ENCODE data around the gene PLAGL1.
A peak's percentile ranks its signal among the peaks of the same experiment; 100 is the strongest.

Gene PLAGL1

DNA sequence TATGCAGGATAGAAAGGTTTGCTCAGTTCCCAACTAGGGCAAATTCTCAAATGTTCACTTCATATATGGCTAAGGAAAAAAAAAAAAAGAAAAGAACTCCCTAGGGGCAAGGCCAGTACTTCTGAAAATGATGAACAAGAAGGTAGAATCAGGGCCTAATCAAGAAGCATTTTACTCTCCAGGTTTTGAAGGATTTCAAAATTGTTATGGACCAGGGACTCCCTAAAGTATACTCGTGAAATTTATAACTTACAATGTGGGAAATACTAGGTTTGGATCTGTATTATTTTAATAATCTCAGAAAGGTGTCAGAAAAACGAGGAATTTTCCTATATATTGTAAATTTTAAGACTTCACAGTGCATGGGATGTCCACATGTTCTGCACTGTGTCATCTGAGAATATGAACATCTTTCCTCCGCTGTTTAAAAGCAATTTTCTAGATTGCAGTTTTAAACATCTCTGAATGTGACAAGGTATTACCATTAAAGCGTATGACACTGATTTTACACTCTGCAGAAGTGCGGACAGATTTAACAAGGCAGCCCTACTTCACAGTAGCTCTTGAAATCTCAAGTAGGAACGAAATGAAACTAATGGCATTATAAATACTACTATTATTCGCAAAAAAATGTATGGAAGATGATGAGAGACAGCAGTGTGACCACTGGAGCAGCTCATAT lies 14.0 kb downstream of the PLAGL1 start:
- Histone ChIP-seq H3K36me3 (ENCODE audit: insufficient read depth, low read length) (no peaks in the 10 kb centered on the region), H3K27me3 (ENCODE audit: insufficient read depth, low read length) (no peaks in the 10 kb centered on the region), H3K4me1 (ENCODE audit: insufficient read depth, low read length) (no peaks in the 10 kb centered on the region), H3K4me3 (ENCODE audit: low read length) (no peak overlapping the region), H3K9me3 (ENCODE audit: low read length) (peaks cover 4% of the 10 kb centered on the region), H2AFZ (ENCODE audit: low read depth, low read length) (no peak overlapping the region)

DNA sequence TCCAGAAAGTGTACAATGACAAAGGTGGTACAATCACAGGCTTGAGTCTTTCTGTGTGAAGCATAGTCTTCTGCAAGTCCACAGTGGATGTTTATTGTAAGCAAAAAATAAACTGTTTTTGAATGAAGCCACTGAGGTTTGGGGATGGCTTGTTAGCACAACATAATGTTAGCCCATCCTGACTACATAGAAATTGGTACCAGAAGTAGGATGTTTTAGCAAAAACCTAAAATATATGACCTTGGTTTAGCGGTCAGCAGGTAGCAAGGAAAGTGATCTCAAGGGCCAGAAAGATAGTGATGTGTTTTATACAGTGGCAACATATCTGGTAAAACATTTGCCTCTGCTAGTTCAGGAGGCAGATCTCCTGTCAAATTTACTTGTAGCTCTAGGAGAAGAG lies 15.8 kb downstream of the PLAGL1 start:
- Histone ChIP-seq H3K9me3 (ENCODE audit: low read length) (peaks cover 4% of the 10 kb centered on the region), H3K4me1 (ENCODE audit: insufficient read depth, low read length) (no peaks in the 10 kb centered on the region), H2AFZ (ENCODE audit: low read depth, low read length) (no peak overlapping the region), H3K27me3 (ENCODE audit: insufficient read depth, low read length) (no peaks in the 10 kb centered on the region), H3K4me3 (ENCODE audit: low read length) (no peak overlapping the region), H3K36me3 (ENCODE audit: insufficient read depth, low read length) (no peaks in the 10 kb centered on the region)

DNA sequence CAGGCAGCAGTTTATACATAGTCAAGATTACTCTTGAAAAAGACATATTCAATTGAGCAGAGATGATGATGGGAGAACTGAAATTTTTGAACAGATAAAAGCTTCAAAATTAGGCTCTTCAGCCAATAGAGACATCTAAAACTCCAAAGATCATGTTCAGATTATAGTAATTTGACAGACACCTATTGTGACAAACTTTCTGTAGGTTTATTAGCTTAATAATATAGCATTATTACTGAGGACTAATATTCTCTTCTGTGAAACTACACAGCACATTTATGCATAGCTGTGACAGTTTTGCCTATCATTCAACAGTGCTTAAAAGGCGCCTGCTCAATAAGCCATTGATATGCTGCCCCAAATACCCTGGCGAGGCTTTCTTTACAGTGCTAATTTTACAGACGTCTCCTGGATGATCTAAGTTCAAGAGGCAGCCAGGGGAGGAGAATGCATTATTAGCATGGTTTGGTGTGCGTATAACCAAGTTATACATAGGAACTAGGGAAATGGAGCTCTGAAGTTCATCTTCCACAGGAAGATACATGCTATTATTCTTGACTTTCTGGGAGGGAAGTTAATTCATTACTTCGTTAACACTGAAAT lies 21.5 kb downstream of the PLAGL1 start:
- Histone ChIP-seq H3K36me3 (ENCODE audit: insufficient read depth, low read length) (no peaks in the 10 kb centered on the region), H3K4me1 (ENCODE audit: insufficient read depth, low read length) (no peaks in the 10 kb centered on the region), H3K9me3 (ENCODE audit: low read length) (peaks cover 3% of the 10 kb centered on the region), H2AFZ (ENCODE audit: low read depth, low read length) (no peak overlapping the region), H3K4me3 (ENCODE audit: low read length) (no peak overlapping the region), H3K27me3 (ENCODE audit: insufficient read depth, low read length) (no peaks in the 10 kb centered on the region)

DNA sequence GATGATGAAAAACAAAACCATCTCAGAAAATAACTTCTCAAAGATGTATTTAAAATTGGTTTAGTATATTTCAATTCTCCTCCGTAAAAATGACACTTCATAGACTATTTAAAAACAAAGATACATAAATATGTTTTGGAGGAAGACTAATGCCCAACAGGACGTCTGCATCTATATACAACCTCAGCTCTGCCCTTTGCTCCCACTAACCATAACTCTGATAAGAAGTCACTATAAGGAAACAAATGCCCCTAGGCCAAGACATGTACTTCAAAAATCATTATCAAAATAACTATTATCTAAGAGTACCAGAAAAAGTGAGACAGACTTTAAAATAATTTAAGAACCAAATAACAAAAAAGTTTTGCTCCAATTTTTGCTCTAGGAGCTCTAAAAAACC lies 23.4 kb downstream of the PLAGL1 start:
- no peaks in the 10 kb centered on the region for H3K9me3 ChIP-seq (ENCODE audit: low read length)
- H3K4me1 ChIP-seq (ENCODE audit: insufficient read depth, low read length) = no peaks in the 10 kb centered on the region
- no peaks in the 10 kb centered on the region for H3K36me3 ChIP-seq (ENCODE audit: insufficient read depth, low read length)
- no peak overlapping the region for H2AFZ ChIP-seq (ENCODE audit: low read depth, low read length)
- no peak overlapping the region for H3K4me3 ChIP-seq (ENCODE audit: low read length)
- H3K27me3 ChIP-seq (ENCODE audit: insufficient read depth, low read length) = no peaks in the 10 kb centered on the region

DNA sequence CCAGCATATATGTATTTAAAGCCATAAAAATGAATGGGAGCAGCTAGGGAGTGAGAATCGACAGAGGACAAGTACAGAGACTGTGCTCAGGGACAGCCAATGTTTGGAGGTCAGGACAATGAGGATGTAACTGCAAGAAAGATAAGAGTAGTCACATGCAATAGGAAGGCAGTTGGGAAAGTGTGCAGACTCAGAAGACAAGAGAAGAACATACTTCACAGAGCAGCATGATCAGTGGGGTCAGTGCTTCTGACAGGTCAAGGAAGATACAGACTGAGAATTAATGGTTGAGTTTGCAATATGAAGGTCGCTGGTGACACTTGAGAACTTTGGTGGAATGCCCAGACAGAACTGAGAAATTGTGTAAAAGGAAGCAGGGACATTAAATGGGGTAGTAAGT lies 25.1 kb downstream of the PLAGL1 start:
- no peaks in the 10 kb centered on the region for H3K36me3 ChIP-seq (ENCODE audit: insufficient read depth, low read length)
- H3K4me3 ChIP-seq (ENCODE audit: low read length) = no peak overlapping the region
- no peaks in the 10 kb centered on the region for H3K27me3 ChIP-seq (ENCODE audit: insufficient read depth, low read length)

DNA sequence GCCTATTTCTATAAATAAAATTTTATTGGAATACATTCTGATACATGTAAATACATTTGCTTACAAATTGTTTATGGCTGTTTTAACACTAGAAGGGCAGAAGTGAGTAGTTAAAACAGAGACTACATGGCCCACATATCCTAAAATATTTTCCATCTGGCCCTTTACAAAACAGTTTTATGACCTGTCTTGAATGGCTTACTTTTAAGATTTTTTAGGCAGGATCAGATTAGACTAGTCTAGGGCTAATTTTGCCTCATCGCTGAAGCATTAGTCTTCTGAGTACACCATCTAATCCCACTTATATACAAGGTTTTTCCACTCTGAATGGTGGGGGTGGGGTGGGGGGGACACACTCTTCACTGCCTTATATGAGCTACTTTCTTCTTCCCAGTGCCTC lies 27.1 kb downstream of the PLAGL1 start:
- Histone ChIP-seq H3K36me3 (ENCODE audit: insufficient read depth, low read length) (no peaks in the 10 kb centered on the region), H2AFZ (ENCODE audit: low read depth, low read length) (no peak overlapping the region), H3K9me3 (ENCODE audit: low read length) (no peaks in the 10 kb centered on the region), H3K4me3 (ENCODE audit: low read length) (no peak overlapping the region), H3K27me3 (ENCODE audit: insufficient read depth, low read length) (no peaks in the 10 kb centered on the region), H3K4me1 (ENCODE audit: insufficient read depth, low read length) (peaks cover 2% of the 10 kb centered on the region)

More for the DNA sequence above, 25.1 kb downstream of the PLAGL1 start:
- no peaks in the 10 kb centered on the region for H3K9me3 ChIP-seq (ENCODE audit: low read length)
- H2AFZ ChIP-seq (ENCODE audit: low read depth, low read length) = no peak overlapping the region
- no peaks in the 10 kb centered on the region for H3K4me1 ChIP-seq (ENCODE audit: insufficient read depth, low read length)

DNA sequence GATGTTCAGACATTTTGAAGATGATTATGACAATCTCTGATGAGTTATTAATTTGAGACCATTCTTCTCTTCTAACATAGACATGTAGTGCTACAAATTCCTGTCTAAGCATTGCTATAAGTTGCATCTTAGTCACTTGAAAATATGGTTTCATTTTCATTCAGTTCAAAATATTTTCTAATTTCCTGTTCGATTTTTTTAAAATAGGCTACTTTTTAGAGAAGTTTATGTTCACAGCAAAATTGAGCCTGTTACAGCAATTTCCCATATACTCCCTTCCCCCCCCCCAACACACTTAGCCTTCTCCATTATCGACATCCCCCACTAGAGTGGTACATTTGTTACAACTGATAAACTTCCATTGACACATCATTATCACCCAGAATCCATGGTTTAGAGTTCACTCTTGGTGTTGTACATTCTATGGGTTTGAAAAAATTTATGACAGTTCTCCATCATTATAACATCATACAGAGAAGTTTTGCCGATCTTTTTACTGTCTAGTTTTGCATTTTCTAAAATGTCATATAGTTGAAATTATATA lies 31.2 kb downstream of the PLAGL1 start:
- no peak overlapping the region for H3K4me3 ChIP-seq (ENCODE audit: low read length)
- H3K4me1 ChIP-seq (ENCODE audit: insufficient read depth, low read length) = peaks cover 33% of the 10 kb centered on the region
- H2AFZ ChIP-seq (ENCODE audit: low read depth, low read length) = no peak overlapping the region
- H3K36me3 ChIP-seq (ENCODE audit: insufficient read depth, low read length) = no peaks in the 10 kb centered on the region
- H3K9me3 ChIP-seq (ENCODE audit: low read length) = no peaks in the 10 kb centered on the region
- no peaks in the 10 kb centered on the region for H3K27me3 ChIP-seq (ENCODE audit: insufficient read depth, low read length)

DNA sequence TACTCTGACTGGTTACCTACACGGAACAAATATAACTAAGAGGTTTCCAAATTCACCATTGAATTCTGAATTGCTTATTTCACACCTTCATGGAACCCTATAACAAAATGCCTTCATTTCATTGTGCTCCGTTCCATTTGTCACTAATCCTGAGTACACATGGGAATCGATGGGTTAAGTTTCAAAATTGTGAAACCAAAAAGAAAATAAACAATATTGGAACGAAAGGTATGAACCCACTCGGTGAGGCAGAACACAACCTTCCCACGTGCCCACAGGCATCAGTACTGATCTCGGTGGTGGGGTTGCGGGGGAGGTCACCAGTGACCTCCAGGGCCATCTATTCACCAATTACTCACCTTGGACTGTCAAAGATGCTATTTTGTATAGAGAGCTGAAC lies 34.0 kb downstream of the PLAGL1 start:
- Histone ChIP-seq H2AFZ (ENCODE audit: low read depth, low read length) (no peak overlapping the region), H3K4me3 (ENCODE audit: low read length) (no peak overlapping the region), H3K36me3 (ENCODE audit: insufficient read depth, low read length) (no peaks in the 10 kb centered on the region), H3K27me3 (ENCODE audit: insufficient read depth, low read length) (no peaks in the 10 kb centered on the region), H3K4me1 (ENCODE audit: insufficient read depth, low read length) (peaks cover 49% of the 10 kb centered on the region), H3K9me3 (ENCODE audit: low read length) (no peaks in the 10 kb centered on the region)

DNA sequence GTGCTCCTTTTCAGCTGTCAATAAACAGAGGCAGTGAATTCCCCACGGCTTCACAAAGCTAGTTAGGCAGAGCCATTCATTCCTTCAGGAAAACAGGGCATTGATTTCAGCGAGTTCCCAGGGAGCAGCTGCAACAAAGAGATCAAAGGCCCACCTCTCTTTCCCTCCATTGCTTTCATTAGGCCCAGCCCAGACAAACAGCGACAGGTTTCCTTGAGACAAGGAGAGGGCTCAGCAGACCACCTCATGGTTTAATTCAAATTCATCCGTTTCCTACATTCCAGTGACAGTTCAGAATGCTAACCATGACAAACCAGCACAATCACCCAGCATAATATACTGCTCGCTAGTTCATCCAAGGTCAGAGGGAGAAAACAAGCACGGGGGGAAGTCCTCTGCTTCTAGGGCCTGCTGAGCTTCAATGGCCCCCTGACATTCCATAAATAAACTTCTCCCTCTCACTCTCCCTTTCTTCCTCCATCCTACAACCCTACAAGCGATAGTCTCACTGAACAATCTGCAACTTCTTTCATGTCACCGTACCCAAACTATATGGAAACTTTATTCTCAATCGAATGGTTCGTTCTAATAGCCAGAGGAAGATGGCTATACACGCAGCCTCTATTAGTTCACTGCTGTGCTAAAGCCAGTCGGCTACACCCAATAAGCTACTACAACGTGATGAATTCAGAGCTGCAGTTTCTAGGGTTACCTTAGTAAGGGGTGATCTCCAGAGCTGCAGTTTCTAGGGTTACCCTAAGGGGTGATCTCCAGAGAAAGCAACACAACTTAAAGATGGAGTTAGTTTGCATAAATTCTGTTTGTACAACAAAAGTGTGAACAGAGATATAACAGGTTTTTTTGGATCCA lies 34.7 kb downstream of the PLAGL1 start:
- peaks cover 49% of the 10 kb centered on the region for H3K4me1 ChIP-seq (ENCODE audit: insufficient read depth, low read length)
- no peaks in the 10 kb centered on the region for H3K9me3 ChIP-seq (ENCODE audit: low read length)
- peak overlapping the region; percentile 19 for H3K4me3 ChIP-seq (ENCODE audit: low read length)
- no peak overlapping the region for H2AFZ ChIP-seq (ENCODE audit: low read depth, low read length)
- no peaks in the 10 kb centered on the region for H3K27me3 ChIP-seq (ENCODE audit: insufficient read depth, low read length)
- no peaks in the 10 kb centered on the region for H3K36me3 ChIP-seq (ENCODE audit: insufficient read depth, low read length)

DNA sequence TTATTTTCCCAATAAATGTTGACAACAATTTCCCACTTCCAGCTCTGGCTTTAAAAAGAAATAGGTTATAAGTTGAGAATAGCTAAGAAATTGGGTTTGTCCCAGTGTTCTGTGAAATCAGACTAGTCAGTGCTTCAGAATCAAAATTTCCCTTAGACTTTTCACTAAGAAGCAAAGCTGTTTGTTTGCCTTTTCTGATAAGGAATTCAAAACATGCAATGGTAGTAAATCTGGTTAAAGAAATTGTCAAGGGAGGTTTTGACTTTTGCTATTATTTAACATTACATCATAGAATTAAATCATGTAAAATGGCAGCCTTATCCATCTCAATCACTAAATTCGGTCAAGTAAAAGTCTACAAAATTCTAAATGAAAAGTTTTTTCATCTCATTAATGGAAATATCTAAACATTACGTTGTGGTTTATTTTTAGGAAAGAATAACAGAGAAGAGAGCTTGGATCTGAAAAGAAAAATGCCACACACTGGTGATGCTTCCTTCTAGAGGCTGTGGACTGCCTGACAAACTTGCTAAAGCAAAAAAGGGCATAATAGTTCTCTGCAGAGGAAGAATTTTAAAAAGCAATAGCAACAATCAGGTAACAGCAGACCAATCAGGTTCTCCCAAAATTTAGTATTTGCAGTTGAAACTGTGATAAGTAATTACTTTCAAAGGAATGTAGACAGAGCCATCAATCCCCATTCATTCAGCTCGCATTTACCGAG lies 36.4 kb downstream of the PLAGL1 start:
- no peaks in the 10 kb centered on the region for H3K27me3 ChIP-seq (ENCODE audit: insufficient read depth, low read length)
- H3K4me3 ChIP-seq (ENCODE audit: low read length) = no peak overlapping the region
- no peaks in the 10 kb centered on the region for H3K9me3 ChIP-seq (ENCODE audit: low read length)
- H3K36me3 ChIP-seq (ENCODE audit: insufficient read depth, low read length) = no peaks in the 10 kb centered on the region
- peaks cover 50% of the 10 kb centered on the region for H3K4me1 ChIP-seq (ENCODE audit: insufficient read depth, low read length)
- H2AFZ ChIP-seq (ENCODE audit: low read depth, low read length) = no peak overlapping the region

DNA sequence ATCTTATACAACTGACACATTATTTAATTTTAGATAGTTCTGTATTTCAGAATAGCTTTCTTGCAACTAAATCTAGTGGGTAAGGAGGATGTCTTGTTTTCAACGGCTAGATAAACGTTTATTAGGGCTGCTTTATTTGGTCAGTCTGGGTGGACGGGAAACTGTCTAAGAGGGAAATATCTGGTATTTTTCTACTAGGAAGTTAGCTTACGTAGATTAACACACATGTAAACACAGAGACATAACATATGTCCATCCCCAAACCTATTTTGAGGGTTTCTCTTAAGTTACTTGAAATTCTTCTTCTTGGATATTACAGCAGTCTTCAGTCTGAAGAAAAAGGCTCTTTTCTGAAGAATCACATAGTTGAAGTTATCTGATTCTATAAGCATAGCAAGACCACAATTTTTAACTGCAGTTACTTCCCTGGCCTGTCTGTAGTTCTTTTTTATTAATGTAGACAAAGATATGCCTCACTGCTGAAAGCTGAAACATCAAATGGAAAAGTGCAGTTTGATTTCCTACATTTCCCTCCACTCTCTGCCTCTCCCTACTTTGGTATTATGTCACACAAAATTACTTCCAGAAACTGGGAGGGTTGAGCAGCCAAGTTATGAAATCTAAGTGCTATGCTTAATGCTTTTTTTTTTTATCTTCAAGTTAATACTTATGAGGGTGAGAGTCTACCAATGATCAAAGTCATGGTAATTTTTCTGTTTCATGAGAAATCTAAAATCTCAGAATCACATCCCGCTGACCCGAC lies 37.4 kb downstream of the PLAGL1 start:
- no peaks in the 10 kb centered on the region for H3K9me3 ChIP-seq (ENCODE audit: low read length)
- H3K27me3 ChIP-seq (ENCODE audit: insufficient read depth, low read length) = no peaks in the 10 kb centered on the region
- H3K4me3 ChIP-seq (ENCODE audit: low read length) = no peak overlapping the region
- peaks cover 53% of the 10 kb centered on the region for H3K4me1 ChIP-seq (ENCODE audit: insufficient read depth, low read length)
- no peak overlapping the region for H2AFZ ChIP-seq (ENCODE audit: low read depth, low read length)
- H3K36me3 ChIP-seq (ENCODE audit: insufficient read depth, low read length) = no peaks in the 10 kb centered on the region

DNA sequence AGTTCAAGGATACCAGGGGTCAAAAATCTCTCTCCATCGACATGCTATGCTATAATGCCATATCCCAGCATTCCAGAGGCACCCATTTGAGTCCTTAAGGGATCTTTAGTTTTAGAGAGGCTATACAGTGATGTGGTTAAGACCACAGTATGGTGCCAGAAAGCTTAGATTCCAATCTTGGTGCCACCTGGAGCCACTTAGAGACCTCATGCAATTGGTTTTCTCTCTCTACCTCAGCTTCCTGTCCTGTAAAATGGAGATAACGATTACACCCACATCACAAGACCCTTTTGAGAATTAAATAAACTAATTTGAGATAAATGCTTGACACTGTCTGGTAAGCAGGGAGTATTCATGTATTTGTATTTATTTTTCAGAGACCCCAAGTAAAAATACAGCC lies 39.0 kb downstream of the PLAGL1 start:
- H3K27me3 ChIP-seq (ENCODE audit: insufficient read depth, low read length) = no peaks in the 10 kb centered on the region
- peaks cover 50% of the 10 kb centered on the region for H3K4me1 ChIP-seq (ENCODE audit: insufficient read depth, low read length)
- no peaks in the 10 kb centered on the region for H3K36me3 ChIP-seq (ENCODE audit: insufficient read depth, low read length)
- H3K4me3 ChIP-seq (ENCODE audit: low read length) = no peak overlapping the region
- no peak overlapping the region for H2AFZ ChIP-seq (ENCODE audit: low read depth, low read length)
- no peaks in the 10 kb centered on the region for H3K9me3 ChIP-seq (ENCODE audit: low read length)
